CD4-positive, alpha-beta T cell treated with Interleukin-15 for 1 hour (primary cell): ENCODE data around the gene CADPS.

Experiments used
- DNase-seq: peaks from one replicate; pipeline ENCODE4 v3.0.0-alpha.2; 2020

The CADPS gene

GRCh38 chr3:62481962-62482361, 393.3 kb downstream of the CADPS start:
- DNase-seq: no peak

GRCh38 chr3:62480056-62480455, 395.2 kb downstream of the CADPS start:
- no peak for DNase-seq

- DNase-seq: no peak
Measured at GRCh38 chr3:62479326-62479725, 395.9 kb downstream of the CADPS start.

- DNase-seq: no peak
Measured at GRCh38 chr3:62475306-62475705, 399.9 kb downstream of the CADPS start.

GRCh38 chr3:62467966-62468722, 407.1 kb downstream of the CADPS start:
- DNase-seq: no peak

- no peak for DNase-seq
Measured at GRCh38 chr3:62462788-62463187, 412.4 kb downstream of the CADPS start.

- no peak for DNase-seq
Measured at GRCh38 chr3:62462104-62462762, 413.0 kb downstream of the CADPS start.

- DNase-seq: no peak
Measured at GRCh38 chr3:62454916-62455315, 420.3 kb downstream of the CADPS start.

GRCh38 chr3:62453448-62453847, 421.8 kb downstream of the CADPS start:
- DNase-seq: no peak

- DNase-seq: no peak
Measured at GRCh38 chr3:62451211-62451887, 423.9 kb downstream of the CADPS start.

GRCh38 chr3:62446337-62446940, 428.8 kb downstream of the CADPS start:
- no peak for DNase-seq

GRCh38 chr3:62445275-62445674, 429.9 kb downstream of the CADPS start:
- no peak for DNase-seq

GRCh38 chr3:62439978-62440377, 435.2 kb downstream of the CADPS start:
- DNase-seq: no peak

GRCh38 chr3:62439176-62439813, 435.9 kb downstream of the CADPS start:
- DNase-seq: no peak

- DNase-seq: no peak
Measured at GRCh38 chr3:62436785-62437184, 438.4 kb downstream of the CADPS start.

- DNase-seq: no peak
Measured at GRCh38 chr3:62433396-62433795, 441.8 kb downstream of the CADPS start.

- no peak for DNase-seq
Measured at GRCh38 chr3:62421207-62421606, 454.0 kb downstream of the CADPS start.

GRCh38 chr3:62416144-62416543, 459.1 kb downstream of the CADPS start:
- no peak for DNase-seq

- DNase-seq: no peak
Measured at GRCh38 chr3:62415312-62415801, 459.9 kb downstream of the CADPS start.

- no peak for DNase-seq
Measured at GRCh38 chr3:62414786-62415185, 460.4 kb downstream of the CADPS start.

GRCh38 chr3:62413687-62414086, 461.5 kb downstream of the CADPS start:
- DNase-seq: no peak

- no peak for DNase-seq
Measured at GRCh38 chr3:62406945-62407344, 468.3 kb downstream of the CADPS start.

GRCh38 chr3:62405566-62405965, 469.6 kb downstream of the CADPS start:
- no peak for DNase-seq
